GM19395 (cell line): ENCODE measurements around the gene TSPAN15.

Source experiments
- ATAC-seq: cut with Tn5 transposase; IDR thresholded peaks from one replicate; pipeline ENCODE4 v1.9.1; 2021; ENCODE audit warnings: mild to moderate bottlenecking, moderate library complexity; ENCODE audit not compliant: unreplicated experiment

The TSPAN15 gene

GRCh38 chr10:69416695-69417094, 34.6 kb upstream of the TSPAN15 start, which contains the start of gene TACR2:
Gene TACR2 (minus strand): TSS chr10:69416918. CDS start chr10:69416323, 595 bp downstream.
- no peak for ATAC-seq

GRCh38 chr10:69417542-69417941, 33.7 kb upstream of the TSPAN15 start:
- ATAC-seq = no peak

- ATAC-seq = no peak
Measured at GRCh38 chr10:69418052-69418752, 33.1 kb upstream of the TSPAN15 start.

GRCh38 chr10:69419096-69419743, 32.0 kb upstream of the TSPAN15 start:
- ATAC-seq = no peak

- ATAC-seq = no peak
Measured at GRCh38 chr10:69419744-69420126, 31.5 kb upstream of the TSPAN15 start.

- no peak for ATAC-seq
Measured at GRCh38 chr10:69421611-69422308, 29.5 kb upstream of the TSPAN15 start.

- no peak for ATAC-seq
Measured at GRCh38 chr10:69422676-69423075, 28.6 kb upstream of the TSPAN15 start.

- ATAC-seq = no peak
Measured at GRCh38 chr10:69425041-69425440, 26.2 kb upstream of the TSPAN15 start.

GRCh38 chr10:69425511-69426298, 25.6 kb upstream of the TSPAN15 start:
- no peak for ATAC-seq

- no peak for ATAC-seq
Measured at GRCh38 chr10:69426376-69426727, 24.9 kb upstream of the TSPAN15 start.

- ATAC-seq = no peak
Measured at GRCh38 chr10:69428165-69428564, 23.1 kb upstream of the TSPAN15 start.

GRCh38 chr10:69434169-69434568, 17.1 kb upstream of the TSPAN15 start:
- no peak for ATAC-seq

GRCh38 chr10:69434926-69435325, 16.3 kb upstream of the TSPAN15 start:
- no peak for ATAC-seq

GRCh38 chr10:69435966-69436520, 15.2 kb upstream of the TSPAN15 start:
- ATAC-seq = no peak

- no peak for ATAC-seq
Measured at GRCh38 chr10:69437321-69438259, 13.7 kb upstream of the TSPAN15 start.

- no peak for ATAC-seq
Measured at GRCh38 chr10:69438536-69439349, 12.5 kb upstream of the TSPAN15 start.

GRCh38 chr10:69439350-69439739, 11.9 kb upstream of the TSPAN15 start:
- ATAC-seq = no peak

- no peak for ATAC-seq
Measured at GRCh38 chr10:69439813-69440506, 11.3 kb upstream of the TSPAN15 start.
